Choroid plexus epithelial cell (primary cell): ENCODE data around the gene ZNRD2.
A peak's percentile ranks its signal among the peaks of the same experiment; 100 is the strongest.

Experiments
- DNase-seq: peaks from one replicate; pipeline ENCODE4 v3.0.0-alpha.2; 2010; ENCODE audit warnings: low read depth
- H3K4me3 ChIP-seq: 2 replicates; pipeline ENCODE4 v1.5.1; 2011; ENCODE audit warnings: low read depth, mild to moderate bottlenecking, control low read depth, low read length, moderate library complexity
- CTCF ChIP-seq: conservative IDR thresholded peaks from 2 replicates; pipeline ENCODE4 v1.5.1; 2011; ENCODE audit warnings: low read depth, mild to moderate bottlenecking, control low read depth, inconsistent platforms, low read length, moderate library complexity

The ZNRD2 gene

DNA sequence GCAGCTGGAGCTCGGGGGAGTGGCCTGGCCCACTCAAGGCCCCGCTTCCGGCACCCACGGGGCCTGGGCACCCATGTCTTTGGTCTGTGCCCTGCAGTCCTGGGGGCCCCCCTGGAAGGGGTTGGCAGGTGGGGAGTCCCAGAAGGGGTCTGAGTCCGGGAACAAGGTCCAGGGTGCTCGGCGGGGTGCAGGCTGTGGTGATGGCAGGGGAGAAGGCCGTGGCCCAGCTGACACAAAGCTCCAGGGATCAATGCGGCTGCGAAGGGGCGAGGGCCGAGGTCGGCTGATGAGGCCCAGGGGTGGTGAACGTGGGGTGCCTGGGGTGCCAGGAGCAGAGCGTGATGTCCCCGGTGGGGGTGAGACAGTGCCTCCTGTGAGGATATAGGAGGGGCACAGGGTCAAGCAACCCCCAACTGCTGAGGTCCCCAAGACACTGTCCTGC, 28.0 kb downstream of the ZNRD2 start:
- TF ChIP-seq CTCF = no peak
- no peak for DNase-seq
- H3K4me3 ChIP-seq = no peak overlapping the region

DNA sequence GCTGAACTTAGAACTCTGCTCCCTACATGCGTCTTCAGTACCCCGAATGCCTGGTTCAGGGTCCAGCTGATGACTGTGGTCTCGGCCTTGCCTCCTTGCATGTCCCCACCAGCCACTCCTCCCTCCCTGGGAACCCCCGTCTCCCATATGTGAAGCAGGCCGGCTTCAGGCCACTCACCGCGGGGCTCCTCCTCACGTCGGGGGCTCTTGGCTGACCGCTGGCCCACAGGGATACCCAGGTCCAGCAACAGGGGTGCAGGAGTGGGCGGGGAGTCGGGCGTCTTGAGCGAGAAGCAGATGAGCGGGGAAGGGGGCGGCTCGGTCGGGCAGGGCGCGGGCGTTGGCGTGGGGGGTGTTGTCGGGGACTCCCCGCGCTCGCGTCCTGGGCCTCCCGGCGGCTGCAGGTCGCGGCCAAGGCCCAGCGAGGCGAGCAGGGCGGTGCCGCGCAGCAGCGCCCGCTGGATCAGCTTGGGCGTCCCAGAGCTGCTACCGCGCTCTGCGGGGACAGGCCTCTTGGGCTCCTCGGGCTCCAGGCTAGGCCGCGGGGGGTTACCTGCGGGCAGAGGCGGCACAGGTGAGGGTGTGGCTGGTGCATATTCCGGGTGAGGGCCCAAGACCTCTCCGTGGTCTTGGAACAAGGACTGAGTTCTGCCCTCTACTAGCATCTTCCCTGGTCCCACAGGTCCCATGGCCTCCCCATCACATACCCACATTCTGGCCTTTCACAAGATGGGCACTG, 29.1 kb downstream of the ZNRD2 start:
- H3K4me3 ChIP-seq = no peak overlapping the region
- no peak for DNase-seq
- no peak for TF ChIP-seq CTCF

GRCh38 chr11:65599955-65600246, 29.6 kb downstream of the ZNRD2 start:
- no peak for DNase-seq
- TF ChIP-seq CTCF = no peak
- no peak overlapping the region for H3K4me3 ChIP-seq

GRCh38 chr11:65604258-65604657, 34.0 kb downstream of the ZNRD2 start:
- no peak overlapping the region for H3K4me3 ChIP-seq
- no peak for TF ChIP-seq CTCF
- no peak for DNase-seq

DNA sequence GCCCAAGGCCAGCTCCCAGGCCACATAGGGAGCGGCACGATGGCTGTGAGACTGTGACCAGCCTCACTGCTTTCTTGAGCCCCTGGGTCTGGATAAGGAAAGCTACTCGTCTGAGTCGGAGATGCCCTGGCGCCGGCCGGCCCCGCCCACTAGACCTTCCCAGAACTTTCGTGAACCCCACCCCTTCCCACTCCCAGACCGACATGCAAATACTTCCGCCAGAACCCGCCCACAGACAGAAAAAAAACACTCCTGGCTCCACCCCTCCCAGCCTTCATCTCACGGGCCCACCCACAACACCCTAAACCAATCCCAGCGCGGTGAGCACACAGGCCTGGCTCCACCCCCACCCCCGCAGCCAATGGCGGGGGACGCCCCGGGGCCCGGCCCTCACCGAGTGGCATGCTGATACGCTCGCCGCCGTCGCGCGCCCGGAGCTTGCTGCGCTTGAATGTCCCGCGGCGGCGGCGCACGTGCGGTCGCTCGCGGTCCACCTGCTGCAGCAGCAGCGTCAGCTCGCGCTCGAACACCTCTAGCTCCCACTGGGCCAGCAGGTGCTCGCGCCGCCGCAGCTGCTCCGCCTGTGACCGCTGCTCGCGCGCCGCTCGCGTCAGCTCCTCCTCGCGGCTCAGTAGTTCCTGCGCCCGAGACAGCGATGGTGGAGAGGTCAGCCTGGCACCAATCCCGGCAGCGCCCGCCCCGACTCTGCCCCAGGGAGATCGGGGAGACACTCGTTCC, 36.8 kb downstream of the ZNRD2 start:
- DNase-seq = peak; percentile 96
- no peak for TF ChIP-seq CTCF
- peak overlapping the region; percentile 47 for H3K4me3 ChIP-seq

GRCh38 chr11:65607614-65608426, 37.5 kb downstream of the ZNRD2 start:
- H3K4me3 ChIP-seq = peak overlapping the region; percentile 47
- TF ChIP-seq CTCF = no peak
- DNase-seq = no peak
